ENCODE measurements around the gene MYO7B.

The MYO7B gene

GRCh38 chr2:127615511-127616166 lies 80.2 kb downstream of the MYO7B start:
- no peak for DNase-seq
- TF ChIP-seq GATA1 (IDR thresholded peaks at IDR 0.05; ENCODE audit: low read depth, low read length) (no peak), POLR2A (IDR thresholded peaks at IDR 0.05; ENCODE audit: low read length) (no peak)

GRCh38 chr2:127618551-127619202 lies 83.2 kb downstream of the MYO7B start:
- no peak for TF ChIP-seq GATA1 (IDR thresholded peaks at IDR 0.05; ENCODE audit: low read depth, low read length)
- no peak for TF ChIP-seq POLR2A (IDR thresholded peaks at IDR 0.05; ENCODE audit: low read length)
- DNase-seq, result no peak

- DNase-seq, result no peak
- TF ChIP-seq GATA1 (IDR thresholded peaks at IDR 0.05; ENCODE audit: low read depth, low read length), result no peak
- TF ChIP-seq POLR2A (IDR thresholded peaks at IDR 0.05; ENCODE audit: low read length), result no peak
Measured at GRCh38 chr2:127619203-127619590, 83.7 kb downstream of the MYO7B start.

GRCh38 chr2:127619877-127620705 lies 84.6 kb downstream of the MYO7B start:
- DNase-seq, result no peak
- TF ChIP-seq GATA1 (IDR thresholded peaks at IDR 0.05; ENCODE audit: low read depth, low read length) (no peak), POLR2A (IDR thresholded peaks at IDR 0.05; ENCODE audit: low read length) (no peak)

GRCh38 chr2:127620866-127621265 lies 85.4 kb downstream of the MYO7B start:
- TF ChIP-seq POLR2A (IDR thresholded peaks at IDR 0.05; ENCODE audit: low read length) (no peak), GATA1 (IDR thresholded peaks at IDR 0.05; ENCODE audit: low read depth, low read length) (no peak)
- DNase-seq, result no peak

GRCh38 chr2:127621981-127622431 lies 86.5 kb downstream of the MYO7B start:
- TF ChIP-seq GATA1 (IDR thresholded peaks at IDR 0.05; ENCODE audit: low read depth, low read length) (no peak), POLR2A (IDR thresholded peaks at IDR 0.05; ENCODE audit: low read length) (no peak)
- no peak for DNase-seq

GRCh38 chr2:127622561-127623387 lies 87.3 kb downstream of the MYO7B start:
- DNase-seq, result no peak
- no peak for TF ChIP-seq GATA1 (IDR thresholded peaks at IDR 0.05; ENCODE audit: low read depth, low read length)
- no peak for TF ChIP-seq POLR2A (IDR thresholded peaks at IDR 0.05; ENCODE audit: low read length)

GRCh38 chr2:127623388-127624319 lies 88.2 kb downstream of the MYO7B start:
- no peak for DNase-seq
- no peak for TF ChIP-seq GATA1 (IDR thresholded peaks at IDR 0.05; ENCODE audit: low read depth, low read length)
- TF ChIP-seq POLR2A (IDR thresholded peaks at IDR 0.05; ENCODE audit: low read length), result no peak

GRCh38 chr2:127624320-127624755 lies 88.9 kb downstream of the MYO7B start:
- TF ChIP-seq GATA1 (IDR thresholded peaks at IDR 0.05; ENCODE audit: low read depth, low read length) (no peak), POLR2A (IDR thresholded peaks at IDR 0.05; ENCODE audit: low read length) (no peak)
- no peak for DNase-seq

- TF ChIP-seq GATA1 (IDR thresholded peaks at IDR 0.05; ENCODE audit: low read depth, low read length) (no peak), POLR2A (IDR thresholded peaks at IDR 0.05; ENCODE audit: low read length) (no peak)
- no peak for DNase-seq
Measured at GRCh38 chr2:127624756-127625571, 89.5 kb downstream of the MYO7B start.

- no peak for DNase-seq
- TF ChIP-seq GATA1 (IDR thresholded peaks at IDR 0.05; ENCODE audit: low read depth, low read length) (no peak), POLR2A (IDR thresholded peaks at IDR 0.05; ENCODE audit: low read length) (no peak)
Measured at GRCh38 chr2:127625572-127625951, 90.1 kb downstream of the MYO7B start.

- TF ChIP-seq POLR2A (IDR thresholded peaks at IDR 0.05; ENCODE audit: low read length) (no peak), GATA1 (IDR thresholded peaks at IDR 0.05; ENCODE audit: low read depth, low read length) (no peak)
- no peak for DNase-seq
Measured at GRCh38 chr2:127626175-127626574, 90.7 kb downstream of the MYO7B start.

Data from erythroblast (primary cell).